ENCODE results near the gene VWDE.

- no peak for TF ChIP-seq POLR2A (IDR thresholded peaks at IDR 0.05; ENCODE audit: low read depth, low read length)
- no peak for TF ChIP-seq POLR2AphosphoS5 (IDR thresholded peaks at IDR 0.05; ENCODE audit: low read depth, low read length)
These were observed 33.4 kb upstream of the VWDE start for GRCh38 chr7:12436896-12437535.

All from GM12892 (cell line).